ENCODE measurements around the gene FBXL7. TPM values are rescaled to one million over a fixed set of nuclear protein-coding genes. Genes with fewer than 3 reads are reported as not detected.
A peak's percentile ranks its signal among the peaks of the same experiment; 100 is the strongest.

Gene FBXL7
- total RNA-seq, 2 donors from 2014 or later, result 21.1 to 31.7 TPM

DNA sequence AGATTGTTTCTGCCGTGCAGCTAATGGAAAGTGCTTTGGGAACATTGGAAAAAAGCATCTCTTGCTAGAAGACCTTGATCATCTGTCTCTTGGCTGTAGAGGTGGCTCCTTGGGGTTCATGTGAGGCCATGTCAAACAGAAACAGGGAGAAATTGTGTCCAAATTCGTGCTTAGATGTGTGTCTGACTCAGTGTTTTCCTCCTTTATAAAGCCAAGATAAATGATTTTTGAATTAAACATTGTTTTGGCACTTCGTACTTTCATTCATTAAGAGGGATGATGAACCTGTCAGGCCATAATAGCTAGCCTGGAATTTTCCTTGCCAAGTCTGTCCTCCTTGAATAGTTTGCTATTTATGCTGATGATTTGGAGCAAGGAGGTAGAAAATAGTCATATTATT, 143.8 kb downstream of the FBXL7 start:
- peaks cover 16 to 37% of the 10 kb centered on the region in 2 donors for H3K4me1 ChIP-seq (ENCODE audit: control insufficient read depth in 1 of 2, low read depth in 2 of 2)
- ATAC-seq (ENCODE audit: insufficient number of reproducible peaks, low FRiP score, low read depth) (no peak), DNase-seq (ENCODE audit: low spot score) (no peak)
- H3K36me3 ChIP-seq, result no peaks in the 10 kb centered on the region
- no peak overlapping the region for H3K4me3 ChIP-seq
- no peak overlapping the region for H3K27ac ChIP-seq
- TF ChIP-seq, protein P1, sequence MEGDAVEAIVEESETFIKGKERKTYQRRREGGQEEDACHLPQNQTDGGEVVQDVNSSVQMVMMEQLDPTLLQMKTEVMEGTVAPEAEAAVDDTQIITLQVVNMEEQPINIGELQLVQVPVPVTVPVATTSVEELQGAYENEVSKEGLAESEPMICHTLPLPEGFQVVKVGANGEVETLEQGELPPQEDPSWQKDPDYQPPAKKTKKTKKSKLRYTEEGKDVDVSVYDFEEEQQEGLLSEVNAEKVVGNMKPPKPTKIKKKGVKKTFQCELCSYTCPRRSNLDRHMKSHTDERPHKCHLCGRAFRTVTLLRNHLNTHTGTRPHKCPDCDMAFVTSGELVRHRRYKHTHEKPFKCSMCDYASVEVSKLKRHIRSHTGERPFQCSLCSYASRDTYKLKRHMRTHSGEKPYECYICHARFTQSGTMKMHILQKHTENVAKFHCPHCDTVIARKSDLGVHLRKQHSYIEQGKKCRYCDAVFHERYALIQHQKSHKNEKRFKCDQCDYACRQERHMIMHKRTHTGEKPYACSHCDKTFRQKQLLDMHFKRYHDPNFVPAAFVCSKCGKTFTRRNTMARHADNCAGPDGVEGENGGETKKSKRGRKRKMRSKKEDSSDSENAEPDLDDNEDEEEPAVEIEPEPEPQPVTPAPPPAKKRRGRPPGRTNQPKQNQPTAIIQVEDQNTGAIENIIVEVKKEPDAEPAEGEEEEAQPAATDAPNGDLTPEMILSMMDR (IDR thresholded peaks at IDR 0.05), result no peak
- H3K9me3 ChIP-seq, result no peaks in the 10 kb centered on the region
- no peaks in the 10 kb centered on the region for H3K27me3 ChIP-seq (replicated peaks; ENCODE audit: insufficient read depth)

DNA sequence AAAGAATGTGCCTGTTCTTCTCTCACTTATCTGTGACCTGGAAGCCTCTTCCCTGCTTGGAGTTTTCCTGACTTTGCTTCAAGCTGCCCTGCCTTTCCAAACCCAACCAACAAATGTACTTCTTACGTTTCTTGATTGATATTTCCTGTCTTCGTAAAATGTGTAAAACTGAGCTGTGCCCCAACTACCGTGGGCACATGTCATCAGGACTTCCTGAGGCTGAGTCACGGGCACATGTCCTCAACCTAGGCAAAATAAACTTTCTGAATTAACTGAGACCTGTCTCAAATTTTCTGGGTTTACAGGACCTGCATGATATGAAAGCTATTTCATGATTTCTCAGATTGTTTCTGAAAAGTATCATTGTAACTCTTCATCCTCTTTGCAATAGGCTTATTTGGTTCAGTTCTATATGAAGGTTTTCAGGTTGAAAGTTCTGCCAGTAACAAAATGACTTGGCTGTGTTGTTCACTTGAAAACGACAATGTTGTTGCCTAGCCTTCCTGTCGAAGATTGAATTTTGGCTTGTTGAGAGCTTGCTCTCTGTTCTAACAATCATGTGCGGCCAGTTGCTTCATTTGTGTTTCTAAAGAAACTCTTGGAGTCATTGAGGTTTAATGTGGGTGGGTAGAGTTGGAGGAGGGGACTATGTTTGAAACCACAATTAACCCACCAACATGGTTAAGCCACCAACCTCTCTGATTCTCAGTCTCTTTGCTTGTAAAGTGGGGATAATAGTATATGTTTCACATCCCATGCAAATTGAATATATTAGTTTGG, 145.6 kb downstream of the FBXL7 start:
- H3K4me3 ChIP-seq, result no peak overlapping the region
- H3K27me3 ChIP-seq (replicated peaks; ENCODE audit: insufficient read depth), result no peaks in the 10 kb centered on the region
- peak overlapping the region; percentile 4 to 18 for H3K27ac ChIP-seq
- H3K36me3 ChIP-seq, result no peaks in the 10 kb centered on the region
- no peak for DNase-seq (ENCODE audit: low spot score)
- ATAC-seq (ENCODE audit: insufficient number of reproducible peaks, low FRiP score, low read depth), result no peak
- TF ChIP-seq, protein P1 (IDR thresholded peaks at IDR 0.05), result no peak
- H3K4me1 ChIP-seq (ENCODE audit: control insufficient read depth in 1 of 2, low read depth in 2 of 2), result peaks cover 16 to 37% of the 10 kb centered on the region in 2 donors
- no peaks in the 10 kb centered on the region for H3K9me3 ChIP-seq

DNA sequence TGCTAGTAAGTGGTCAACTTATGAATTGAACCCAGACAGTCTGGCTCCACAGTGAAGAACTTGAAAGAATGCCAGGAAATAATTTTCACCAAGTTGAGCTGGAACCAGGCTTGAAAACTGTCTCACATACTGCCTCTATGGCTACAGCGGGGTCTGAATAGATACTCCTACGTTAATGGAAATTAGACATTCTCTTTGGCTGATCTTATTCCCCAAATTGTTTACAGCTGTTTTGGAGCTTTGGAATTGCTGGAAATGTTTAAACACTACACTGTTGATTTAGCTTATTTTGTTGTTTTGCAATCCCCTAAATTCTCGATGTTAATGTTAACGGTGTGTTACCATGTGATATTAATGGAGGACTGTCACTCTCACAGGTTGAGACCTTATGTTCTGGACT, 146.4 kb downstream of the FBXL7 start:
- Histone ChIP-seq H3K27me3 (replicated peaks; ENCODE audit: insufficient read depth) (no peaks in the 10 kb centered on the region), H3K4me1 (ENCODE audit: control insufficient read depth in 1 of 2, low read depth in 2 of 2) (peaks cover 16 to 37% of the 10 kb centered on the region in 2 donors), H3K4me3 (no peak overlapping the region), H3K27ac (no peak overlapping the region), H3K9me3 (no peaks in the 10 kb centered on the region), H3K36me3 (no peaks in the 10 kb centered on the region)
- no peak for DNase-seq (ENCODE audit: low spot score)
- TF ChIP-seq, protein P1 (IDR thresholded peaks at IDR 0.05), result no peak
- no peak for ATAC-seq (ENCODE audit: insufficient number of reproducible peaks, low FRiP score, low read depth)

DNA sequence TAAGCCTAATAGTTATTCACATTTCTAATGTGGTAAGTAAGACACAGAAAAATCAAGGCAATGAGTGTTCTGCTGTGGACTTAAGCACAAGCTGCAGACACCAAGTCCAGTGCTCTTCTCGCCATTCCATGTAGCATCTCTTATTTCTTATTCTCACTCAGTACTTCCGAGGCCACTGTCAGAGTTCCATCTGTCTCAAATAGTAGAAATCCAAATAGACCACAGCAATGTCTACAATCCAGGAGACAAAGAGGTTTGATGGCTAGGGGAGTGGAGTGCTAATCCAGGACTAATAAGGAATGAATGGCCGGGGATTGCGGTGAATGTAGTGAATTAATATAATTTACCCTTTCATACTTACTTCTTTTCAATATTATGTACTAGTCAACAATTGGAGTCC, 147.3 kb downstream of the FBXL7 start:
- no peak overlapping the region for H3K4me3 ChIP-seq
- H3K4me1 ChIP-seq (ENCODE audit: control insufficient read depth in 1 of 2, low read depth in 2 of 2), result peaks cover 16 to 37% of the 10 kb centered on the region in 2 donors
- ATAC-seq (ENCODE audit: insufficient number of reproducible peaks, low FRiP score, low read depth), result no peak
- no peak overlapping the region for H3K27ac ChIP-seq
- no peaks in the 10 kb centered on the region for H3K27me3 ChIP-seq (replicated peaks; ENCODE audit: insufficient read depth)
- H3K9me3 ChIP-seq, result no peaks in the 10 kb centered on the region
- DNase-seq (ENCODE audit: low spot score), result no peak
- no peaks in the 10 kb centered on the region for H3K36me3 ChIP-seq
- TF ChIP-seq, protein P1 (IDR thresholded peaks at IDR 0.05), result no peak

DNA sequence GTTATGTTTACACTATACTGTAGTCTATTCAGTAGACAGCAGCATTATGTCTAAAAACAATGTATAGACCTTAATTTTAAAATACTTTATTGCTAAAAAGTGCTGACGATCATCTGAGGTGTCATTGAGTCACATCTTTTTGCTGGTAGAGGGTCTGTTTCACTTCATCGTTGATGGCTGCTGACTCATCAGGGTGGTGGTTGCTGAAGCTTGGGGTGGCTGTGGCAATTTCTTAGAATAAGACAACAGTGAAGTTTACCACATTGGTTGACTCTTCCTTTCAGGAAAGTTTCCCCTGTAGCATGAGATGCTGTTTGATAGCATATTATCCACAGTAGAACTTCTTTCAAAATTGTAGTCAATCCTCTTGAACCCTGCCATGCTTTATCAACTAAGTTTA, 150.3 kb downstream of the FBXL7 start:
- H3K9me3 ChIP-seq, result no peaks in the 10 kb centered on the region
- TF ChIP-seq, protein P1 (IDR thresholded peaks at IDR 0.05), result no peak
- no peak for ATAC-seq (ENCODE audit: insufficient number of reproducible peaks, low FRiP score, low read depth)
- H3K4me3 ChIP-seq, result no peak overlapping the region
- H3K27ac ChIP-seq, result no peak overlapping the region
- no peaks in the 10 kb centered on the region for H3K36me3 ChIP-seq
- H3K27me3 ChIP-seq (replicated peaks; ENCODE audit: insufficient read depth), result no peaks in the 10 kb centered on the region
- DNase-seq (ENCODE audit: low spot score), result no peak
- peaks cover 4 to 15% of the 10 kb centered on the region in 2 donors for H3K4me1 ChIP-seq (ENCODE audit: control insufficient read depth in 1 of 2, low read depth in 2 of 2)

Data from thoracic aorta (tissue), 2 donors.